Peyer's patch (tissue), 4 donors: ENCODE data around the gene BLOC1S3. TPM values are rescaled to one million over a fixed set of nuclear protein-coding genes. Genes with fewer than 3 reads are reported as not detected.
A peak's percentile ranks its signal among the peaks of the same experiment; 100 is the strongest.

Source experiments
- DNase-seq, 3 donors: peaks; one replicate each; pipeline ENCODE4 v3.0.0-alpha.2; 2017 to 2019
- H3K27ac ChIP-seq, 4 donors: fragments of 200-600 bp; sonication (generic); one replicate each; pipeline ENCODE4 v1.5.1; 2016 to 2019
- H3K27me3 ChIP-seq, 2 donors: fragments of 200-600 bp; sonication (generic); one replicate each; pipeline ENCODE4 v1.5.1; 2019
- H3K36me3 ChIP-seq, 3 donors: fragments of 200-600 bp; sonication (generic); one replicate each; pipeline ENCODE4 v1.5.1; 2016 to 2019
- H3K4me1 ChIP-seq, 4 donors: fragments of 200-600 bp; sonication (generic); one replicate each; pipeline ENCODE4 v1.5.1; 2016 to 2019
- H3K4me3 ChIP-seq, 4 donors: fragments of 200-600 bp; sonication (generic); 1 replicate in 3 of 4; 2 replicates in 1 of 4; pipeline ENCODE4 v1.5.1; 2016 to 2019; ENCODE audit warnings: mild to moderate bottlenecking in 1 of 4
- H3K9me3 ChIP-seq, 4 donors: fragments of 200-600 bp; sonication (generic); one replicate each; pipeline ENCODE4 v1.5.1; 2016 to 2019; ENCODE audit warnings: mild to moderate bottlenecking in 1 of 4
- POLR2A ChIP-seq, 2 donors: fragments of 450-650 bp; IDR thresholded peaks; one replicate each; pipeline ENCODE4 v1.5.1; 2017; ENCODE audit warnings: antibody characterized with exemption in 2 of 2, mild to moderate bottlenecking in 2 of 2, moderate library complexity in 2 of 2
- total RNA-seq, 4 donors: library from RNA; depleted of rRNA; stranded (reverse); fragments of >200 nt; gene quantifications; one replicate each; pipeline ENCODE4 v1.1.0, GENCODE V29; 2016
- TF ChIP-seq, protein P1 (sequence below), 6 experiments: fragments of 450-650 bp in 4 of 6; fragments of 200-600 bp in 2 of 6; sonication (generic) in 1 of 6; IDR thresholded peaks; one replicate each; pipeline ENCODE4 v1.5.1; 2017 to 2019; ENCODE audit warnings: antibody characterized with exemption in 6 of 6, mild to moderate bottlenecking in 3 of 6, moderate library complexity in 1 of 6

Gene BLOC1S3
- total RNA-seq, 4 donors from 2014 or later: 6.6 to 18.0 (median 10.3) TPM

DNA sequence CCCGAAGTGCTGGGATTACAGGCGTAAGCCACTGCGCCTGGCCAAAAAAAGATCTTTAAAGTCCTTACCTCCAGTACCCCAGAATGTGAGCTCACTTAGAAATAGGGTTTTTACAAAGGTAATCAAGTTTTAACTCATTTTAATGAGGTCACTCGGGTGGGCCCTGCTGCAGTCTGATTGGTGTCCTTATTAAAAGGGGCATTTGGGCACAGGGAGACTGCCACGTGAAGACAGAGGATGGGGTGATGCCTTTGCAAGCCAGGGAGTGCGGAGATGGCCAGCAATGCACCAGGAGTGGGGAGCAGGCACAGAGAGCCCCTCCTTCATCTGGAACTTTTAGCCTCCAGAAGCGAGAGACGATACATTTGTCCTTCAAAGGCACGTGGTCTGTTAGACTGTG, 29.5 kb upstream of the BLOC1S3 start:
- no peak for DNase-seq
- TF ChIP-seq POLR2A (IDR thresholded peaks at IDR 0.05): no peak
- TF ChIP-seq, protein P1, sequence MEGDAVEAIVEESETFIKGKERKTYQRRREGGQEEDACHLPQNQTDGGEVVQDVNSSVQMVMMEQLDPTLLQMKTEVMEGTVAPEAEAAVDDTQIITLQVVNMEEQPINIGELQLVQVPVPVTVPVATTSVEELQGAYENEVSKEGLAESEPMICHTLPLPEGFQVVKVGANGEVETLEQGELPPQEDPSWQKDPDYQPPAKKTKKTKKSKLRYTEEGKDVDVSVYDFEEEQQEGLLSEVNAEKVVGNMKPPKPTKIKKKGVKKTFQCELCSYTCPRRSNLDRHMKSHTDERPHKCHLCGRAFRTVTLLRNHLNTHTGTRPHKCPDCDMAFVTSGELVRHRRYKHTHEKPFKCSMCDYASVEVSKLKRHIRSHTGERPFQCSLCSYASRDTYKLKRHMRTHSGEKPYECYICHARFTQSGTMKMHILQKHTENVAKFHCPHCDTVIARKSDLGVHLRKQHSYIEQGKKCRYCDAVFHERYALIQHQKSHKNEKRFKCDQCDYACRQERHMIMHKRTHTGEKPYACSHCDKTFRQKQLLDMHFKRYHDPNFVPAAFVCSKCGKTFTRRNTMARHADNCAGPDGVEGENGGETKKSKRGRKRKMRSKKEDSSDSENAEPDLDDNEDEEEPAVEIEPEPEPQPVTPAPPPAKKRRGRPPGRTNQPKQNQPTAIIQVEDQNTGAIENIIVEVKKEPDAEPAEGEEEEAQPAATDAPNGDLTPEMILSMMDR (IDR thresholded peaks at IDR 0.05): no peak
- Histone ChIP-seq H3K27me3 (peaks cover 0 to 8% of the 10 kb centered on the region in 2 donors), H3K27ac (no peak overlapping the region), H3K4me1 (peaks cover 0 to 25% (median 23%) of the 10 kb centered on the region in 4 donors), H3K36me3 (peaks cover 0 to 30% (median 0%) of the 10 kb centered on the region in 3 donors), H3K9me3 (no peaks in the 10 kb centered on the region), H3K4me3 (no peak overlapping the region)

DNA sequence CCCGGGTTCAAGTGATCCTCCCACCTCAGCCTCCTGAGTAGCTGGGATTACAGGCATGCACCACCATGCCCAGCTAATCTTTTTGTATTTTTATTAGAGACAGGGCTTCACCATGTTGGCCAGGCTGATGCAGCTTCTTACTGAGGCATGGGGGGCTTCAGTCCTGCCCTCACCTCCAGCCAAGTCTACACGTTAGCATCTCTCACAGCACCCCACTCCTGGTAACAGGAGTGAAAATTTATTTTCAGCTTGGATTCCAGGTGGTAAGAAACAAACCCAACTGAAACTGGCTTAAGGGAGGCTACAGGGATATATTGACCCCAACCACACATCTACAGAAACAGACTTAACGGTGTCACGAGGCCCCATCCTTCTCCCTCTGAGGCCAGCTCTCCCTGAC, 28.4 kb upstream of the BLOC1S3 start:
- H3K4me3 ChIP-seq: no peak overlapping the region
- H3K4me1 ChIP-seq: peaks cover 0 to 27% (median 23%) of the 10 kb centered on the region in 4 donors
- peaks cover 0 to 19% (median 0%) of the 10 kb centered on the region in 3 donors for H3K36me3 ChIP-seq
- TF ChIP-seq, protein P1 (IDR thresholded peaks at IDR 0.05): no peak
- no peak for TF ChIP-seq POLR2A (IDR thresholded peaks at IDR 0.05)
- no peaks in the 10 kb centered on the region for H3K9me3 ChIP-seq
- H3K27me3 ChIP-seq: peaks cover 0 to 8% of the 10 kb centered on the region in 2 donors
- H3K27ac ChIP-seq: no peak overlapping the region
- no peak for DNase-seq

GRCh38 chr19:45150751-45151281, 27.8 kb upstream of the BLOC1S3 start:
- H3K4me3 ChIP-seq: no peak overlapping the region
- peaks cover 0 to 13% (median 0%) of the 10 kb centered on the region in 3 donors for H3K36me3 ChIP-seq
- peaks cover 0 to 8% of the 10 kb centered on the region in 2 donors for H3K27me3 ChIP-seq
- peaks cover 0 to 27% (median 23%) of the 10 kb centered on the region in 4 donors for H3K4me1 ChIP-seq
- H3K9me3 ChIP-seq: no peaks in the 10 kb centered on the region
- TF ChIP-seq, protein P1 (IDR thresholded peaks at IDR 0.05): no peak
- no peak for TF ChIP-seq POLR2A (IDR thresholded peaks at IDR 0.05)
- H3K27ac ChIP-seq: no peak overlapping the region
- DNase-seq: no peak

DNA sequence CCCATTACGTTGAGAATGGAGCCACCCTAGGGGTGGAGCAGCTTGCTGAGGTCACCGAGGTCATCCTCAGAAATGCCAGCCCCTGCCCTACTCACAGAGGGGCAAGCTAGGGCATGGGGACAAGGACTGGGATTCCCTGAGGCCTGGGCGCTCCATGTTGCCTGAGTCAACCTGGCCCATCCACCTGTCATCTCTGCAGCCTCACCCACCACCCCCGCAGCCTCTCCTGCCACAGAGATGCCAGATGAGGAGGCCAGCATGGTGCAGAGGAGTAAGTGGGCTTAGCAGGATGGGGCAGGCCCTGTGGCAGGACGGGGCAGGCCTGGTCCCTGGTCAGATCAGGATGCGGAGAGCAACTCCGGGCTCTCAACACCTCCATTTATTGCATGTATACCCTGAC, 27.3 kb upstream of the BLOC1S3 start:
- Histone ChIP-seq H3K4me1 (peaks cover 0 to 27% (median 23%) of the 10 kb centered on the region in 4 donors), H3K9me3 (no peaks in the 10 kb centered on the region), H3K27ac (no peak overlapping the region), H3K4me3 (no peak overlapping the region), H3K27me3 (peaks cover 0 to 8% of the 10 kb centered on the region in 2 donors), H3K36me3 (peaks cover 0 to 8% (median 0%) of the 10 kb centered on the region in 3 donors)
- no peak for DNase-seq
- TF ChIP-seq, protein P1 (IDR thresholded peaks at IDR 0.05): no peak
- TF ChIP-seq POLR2A (IDR thresholded peaks at IDR 0.05): no peak

- Histone ChIP-seq H3K36me3 (peaks cover 0 to 4% (median 0%) of the 10 kb centered on the region in 3 donors), H3K4me3 (peak overlapping the region; percentile 22 to 46 (median 41)), H3K9me3 (no peaks in the 10 kb centered on the region), H3K4me1 (peaks cover 0 to 27% (median 23%) of the 10 kb centered on the region in 4 donors), H3K27ac (no peak overlapping the region), H3K27me3 (peaks cover 0 to 8% of the 10 kb centered on the region in 2 donors)
- TF ChIP-seq POLR2A (IDR thresholded peaks at IDR 0.05): no peak
- TF ChIP-seq, protein P1 (IDR thresholded peaks at IDR 0.05): no peak
- DNase-seq: no peak
These were observed 26.6 kb upstream of the BLOC1S3 start for GRCh38 chr19:45151821-45152503.
